HFF-Myc (cell line): ENCODE results near the gene LHPP.

Experiments
- DNase-seq: peaks from one replicate; pipeline ENCODE4 v3.0.0-alpha.2; 2011; ENCODE audit warnings: low read depth; ENCODE audit errors: extremely low read depth
- H3K4me3 ChIP-seq: replicated peaks from 2 replicates; pipeline ENCODE4 v1.5.1; 2011; ENCODE audit warnings: low read depth, mild to moderate bottlenecking, control low read depth, low read length
- TF ChIP-seq, protein P1 (sequence below): IDR thresholded peaks from 2 replicates; pipeline ENCODE4 v1.5.1; 2012; ENCODE audit warnings: mild to moderate bottlenecking, low read depth, low read length, control low read depth; ENCODE audit errors: missing control alignments

LHPP gene

GRCh38 chr10:124595143-124595883, 133.7 kb downstream of the LHPP start:
- no peak overlapping the region for H3K4me3 ChIP-seq
- TF ChIP-seq, protein P1, sequence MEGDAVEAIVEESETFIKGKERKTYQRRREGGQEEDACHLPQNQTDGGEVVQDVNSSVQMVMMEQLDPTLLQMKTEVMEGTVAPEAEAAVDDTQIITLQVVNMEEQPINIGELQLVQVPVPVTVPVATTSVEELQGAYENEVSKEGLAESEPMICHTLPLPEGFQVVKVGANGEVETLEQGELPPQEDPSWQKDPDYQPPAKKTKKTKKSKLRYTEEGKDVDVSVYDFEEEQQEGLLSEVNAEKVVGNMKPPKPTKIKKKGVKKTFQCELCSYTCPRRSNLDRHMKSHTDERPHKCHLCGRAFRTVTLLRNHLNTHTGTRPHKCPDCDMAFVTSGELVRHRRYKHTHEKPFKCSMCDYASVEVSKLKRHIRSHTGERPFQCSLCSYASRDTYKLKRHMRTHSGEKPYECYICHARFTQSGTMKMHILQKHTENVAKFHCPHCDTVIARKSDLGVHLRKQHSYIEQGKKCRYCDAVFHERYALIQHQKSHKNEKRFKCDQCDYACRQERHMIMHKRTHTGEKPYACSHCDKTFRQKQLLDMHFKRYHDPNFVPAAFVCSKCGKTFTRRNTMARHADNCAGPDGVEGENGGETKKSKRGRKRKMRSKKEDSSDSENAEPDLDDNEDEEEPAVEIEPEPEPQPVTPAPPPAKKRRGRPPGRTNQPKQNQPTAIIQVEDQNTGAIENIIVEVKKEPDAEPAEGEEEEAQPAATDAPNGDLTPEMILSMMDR: no peak
- DNase-seq: no peak

- no peak overlapping the region for H3K4me3 ChIP-seq
- DNase-seq: no peak
- TF ChIP-seq, protein P1: no peak
These were observed 134.6 kb downstream of the LHPP start for GRCh38 chr10:124596116-124596785.

DNA sequence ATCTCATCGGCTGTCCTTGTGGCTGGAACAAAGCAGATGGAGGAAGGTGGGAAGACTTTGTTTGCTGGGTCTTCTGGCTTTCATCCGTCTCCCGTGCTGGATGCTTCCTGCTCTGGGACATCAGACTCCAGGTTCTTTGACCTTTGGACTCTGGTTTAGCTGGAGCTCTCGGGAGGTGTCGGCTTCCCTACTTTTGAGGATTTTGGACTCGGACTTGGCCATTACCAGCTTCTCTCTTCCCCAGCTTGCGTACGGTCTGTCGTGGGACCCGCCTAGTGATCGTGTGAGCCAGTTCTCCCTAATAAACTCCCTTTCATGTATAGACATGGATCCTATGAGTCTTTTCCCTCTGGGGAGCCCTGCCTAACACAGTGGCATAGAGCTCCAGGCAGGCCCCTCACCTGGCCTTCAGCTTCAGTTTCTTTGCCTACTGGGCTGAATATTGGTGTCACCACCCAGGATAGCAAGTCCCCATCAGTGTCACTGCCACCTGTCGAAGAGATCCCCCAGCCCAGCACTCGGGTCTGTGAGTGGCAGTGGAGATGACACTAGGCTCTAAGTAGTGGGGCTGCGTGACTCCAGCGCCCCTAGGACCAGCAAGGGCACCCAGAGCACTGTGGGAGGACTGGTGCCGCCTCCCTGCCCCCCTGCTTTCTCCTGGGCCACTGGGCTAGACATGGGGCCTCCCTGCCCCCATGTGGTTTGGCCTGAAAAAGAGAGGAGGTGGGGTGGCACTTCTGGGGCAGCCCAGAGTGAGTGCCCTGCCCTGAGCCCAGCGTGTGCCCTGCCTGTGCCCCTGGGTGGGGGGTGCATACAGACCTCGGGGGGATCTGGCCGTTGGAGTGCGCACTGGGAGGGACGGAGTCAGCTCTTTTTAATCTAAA, 135.6 kb downstream of the LHPP start:
- no peak overlapping the region for H3K4me3 ChIP-seq
- no peak for DNase-seq
- TF ChIP-seq, protein P1: no peak

- no peak overlapping the region for H3K4me3 ChIP-seq
- TF ChIP-seq, protein P1: no peak
- DNase-seq: no peak
These were observed 136.2 kb downstream of the LHPP start for GRCh38 chr10:124597846-124598165.

DNA sequence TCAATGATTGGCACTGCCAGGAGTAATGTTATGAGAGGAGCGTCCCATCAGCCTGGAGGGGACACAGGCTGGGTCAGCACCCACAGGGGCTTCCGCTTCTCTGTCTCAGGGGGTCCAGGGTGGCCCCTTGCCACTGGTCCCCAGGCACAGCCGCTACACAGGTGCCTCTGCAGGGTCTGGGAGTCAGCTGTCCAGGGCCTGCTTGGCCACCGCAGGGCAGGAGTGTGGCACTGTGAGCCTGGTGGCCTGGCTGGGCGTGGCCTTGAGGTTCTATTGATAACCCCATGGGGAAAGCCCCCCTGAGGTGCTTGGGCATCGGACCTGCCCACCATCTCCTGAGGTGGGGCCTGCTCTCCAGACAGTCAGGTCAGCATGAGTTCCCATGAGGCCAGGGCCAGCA, 136.6 kb downstream of the LHPP start:
- no peak for DNase-seq

More for the DNA sequence above, 136.6 kb downstream of the LHPP start:
- TF ChIP-seq, protein P1: no peak
- no peak overlapping the region for H3K4me3 ChIP-seq
